ENCODE measurements around the gene DHRSX. TPM values are rescaled to one million over a fixed set of nuclear protein-coding genes. Genes with fewer than 3 reads are reported as not detected.

Gene DHRSX
- total and polyA plus RNA-seq, 12 donors = 6.4 to 68.6 (median 27.7) TPM

DNA sequence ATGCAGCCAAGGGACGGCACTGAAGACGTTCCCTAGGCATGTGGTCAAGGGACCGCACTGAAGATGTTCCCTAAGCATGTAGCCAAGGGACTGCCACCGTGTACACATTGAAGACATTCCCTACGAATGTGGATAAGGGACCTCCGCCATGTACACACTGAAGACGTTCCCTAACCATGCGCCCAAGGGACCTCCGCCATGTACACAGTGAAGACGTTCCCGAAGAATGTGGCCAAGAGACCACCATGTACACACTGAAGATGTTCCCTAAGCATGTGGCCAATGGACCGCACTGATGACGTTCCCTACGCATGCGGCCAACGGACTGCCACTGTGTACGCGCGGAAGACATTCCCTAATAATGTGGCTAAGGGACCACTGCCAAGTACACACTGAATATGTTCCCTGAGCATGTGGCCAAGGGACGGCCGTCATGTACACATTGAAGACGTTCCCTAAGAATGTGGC lies 48.4 kb downstream of the DHRSX start:
- H3K27me3 ChIP-seq = no peaks in the 10 kb centered on the region
- H3K27ac ChIP-seq = no peak overlapping the region
- H3K4me1 ChIP-seq (replicated peaks in 1 of 2) = no peaks in the 10 kb centered on the region
- no peaks in the 10 kb centered on the region for H3K9me3 ChIP-seq (replicated peaks in 1 of 3)
- H3K36me3 ChIP-seq (replicated peaks in 1 of 2) = no peaks in the 10 kb centered on the region
- H3K4me3 ChIP-seq = no peak overlapping the region
- WGBS, 4 donors = 90 to 96% (median 93%) methylated on average over 22 of the region's 22 CpGs
- no peak for TF ChIP-seq POLR2A (IDR thresholded peaks at IDR 0.05)
- TF ChIP-seq, protein P1, sequence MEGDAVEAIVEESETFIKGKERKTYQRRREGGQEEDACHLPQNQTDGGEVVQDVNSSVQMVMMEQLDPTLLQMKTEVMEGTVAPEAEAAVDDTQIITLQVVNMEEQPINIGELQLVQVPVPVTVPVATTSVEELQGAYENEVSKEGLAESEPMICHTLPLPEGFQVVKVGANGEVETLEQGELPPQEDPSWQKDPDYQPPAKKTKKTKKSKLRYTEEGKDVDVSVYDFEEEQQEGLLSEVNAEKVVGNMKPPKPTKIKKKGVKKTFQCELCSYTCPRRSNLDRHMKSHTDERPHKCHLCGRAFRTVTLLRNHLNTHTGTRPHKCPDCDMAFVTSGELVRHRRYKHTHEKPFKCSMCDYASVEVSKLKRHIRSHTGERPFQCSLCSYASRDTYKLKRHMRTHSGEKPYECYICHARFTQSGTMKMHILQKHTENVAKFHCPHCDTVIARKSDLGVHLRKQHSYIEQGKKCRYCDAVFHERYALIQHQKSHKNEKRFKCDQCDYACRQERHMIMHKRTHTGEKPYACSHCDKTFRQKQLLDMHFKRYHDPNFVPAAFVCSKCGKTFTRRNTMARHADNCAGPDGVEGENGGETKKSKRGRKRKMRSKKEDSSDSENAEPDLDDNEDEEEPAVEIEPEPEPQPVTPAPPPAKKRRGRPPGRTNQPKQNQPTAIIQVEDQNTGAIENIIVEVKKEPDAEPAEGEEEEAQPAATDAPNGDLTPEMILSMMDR (IDR thresholded peaks at IDR 0.05) = no peak
- no peak for DNase-seq
- intact Hi-C loops (cut with DNase I) = no loop called here

DNA sequence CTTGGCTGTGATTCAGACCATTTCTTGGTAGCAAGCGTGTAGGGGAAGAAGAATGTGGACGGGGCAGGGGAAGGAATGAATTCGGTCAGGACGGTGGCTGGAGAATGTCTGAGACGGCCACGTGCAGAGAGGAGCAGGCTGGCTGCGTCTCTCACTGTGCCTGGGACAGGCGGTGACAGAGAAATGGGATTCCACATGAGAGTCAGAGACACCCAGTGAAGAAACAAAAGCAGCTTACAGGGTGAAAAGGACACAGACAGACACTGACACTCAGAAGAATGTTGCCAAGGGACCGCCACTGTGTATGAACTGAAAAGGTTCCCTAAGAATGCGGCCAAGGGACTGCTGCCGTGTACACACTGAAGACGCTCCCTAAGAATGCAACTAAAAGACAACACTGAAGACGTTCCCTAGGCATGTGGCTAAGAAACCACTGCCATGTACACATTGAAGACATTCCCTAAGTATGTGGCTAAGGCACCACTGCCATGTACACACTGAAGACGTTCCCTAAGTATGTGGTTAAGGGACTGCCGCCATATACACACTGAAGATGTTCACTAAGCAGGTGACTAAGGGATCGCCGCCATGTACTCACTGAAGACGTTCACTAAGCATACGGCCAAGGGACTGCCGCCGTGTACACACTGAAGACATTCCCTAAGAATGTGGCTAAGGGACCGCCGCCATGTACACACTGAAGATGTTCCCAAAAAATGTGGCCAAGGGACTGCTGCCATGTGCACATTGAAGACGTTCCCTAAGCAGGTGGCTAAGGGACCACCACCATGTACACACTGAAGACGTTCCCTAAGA lies 49.1 kb downstream of the DHRSX start:
- DNase-seq = no peak
- H3K36me3 ChIP-seq (replicated peaks in 1 of 2) = no peaks in the 10 kb centered on the region
- H3K9me3 ChIP-seq (replicated peaks in 1 of 3) = no peaks in the 10 kb centered on the region
- H3K4me1 ChIP-seq (replicated peaks in 1 of 2) = no peaks in the 10 kb centered on the region
- intact Hi-C loops (cut with DNase I) = no loop called here
- TF ChIP-seq POLR2A (IDR thresholded peaks at IDR 0.05) = no peak
- TF ChIP-seq, protein P1 (IDR thresholded peaks at IDR 0.05) = no peak
- no peak overlapping the region for H3K27ac ChIP-seq
- H3K27me3 ChIP-seq = no peaks in the 10 kb centered on the region
- no peak overlapping the region for H3K4me3 ChIP-seq
- WGBS, 4 donors = 74 to 81% (median 78%) methylated on average over 25 of the region's 25 CpGs

DNA sequence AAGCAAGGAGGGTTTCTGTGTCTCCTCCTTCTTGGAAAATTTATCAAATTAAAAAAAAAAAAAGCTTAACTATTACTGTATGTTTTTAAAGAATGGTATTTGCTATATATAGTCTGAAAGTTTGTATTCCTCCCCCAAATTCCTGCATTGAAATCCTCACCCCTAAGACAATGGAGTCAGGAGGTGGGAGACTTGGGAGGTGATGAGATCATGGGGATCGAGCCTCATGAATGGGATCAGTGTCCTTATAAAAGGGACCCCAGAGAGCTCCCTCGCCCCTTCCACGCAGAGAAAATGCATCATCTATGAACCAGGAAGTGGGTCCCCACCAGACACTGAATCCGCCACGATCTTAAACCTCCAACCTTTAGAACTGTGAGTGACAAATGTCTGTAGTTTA lies 50.1 kb downstream of the DHRSX start:
- 81 to 91% (median 87%) methylated on average over 5 of the region's 5 CpGs for WGBS, 4 donors

DNA sequence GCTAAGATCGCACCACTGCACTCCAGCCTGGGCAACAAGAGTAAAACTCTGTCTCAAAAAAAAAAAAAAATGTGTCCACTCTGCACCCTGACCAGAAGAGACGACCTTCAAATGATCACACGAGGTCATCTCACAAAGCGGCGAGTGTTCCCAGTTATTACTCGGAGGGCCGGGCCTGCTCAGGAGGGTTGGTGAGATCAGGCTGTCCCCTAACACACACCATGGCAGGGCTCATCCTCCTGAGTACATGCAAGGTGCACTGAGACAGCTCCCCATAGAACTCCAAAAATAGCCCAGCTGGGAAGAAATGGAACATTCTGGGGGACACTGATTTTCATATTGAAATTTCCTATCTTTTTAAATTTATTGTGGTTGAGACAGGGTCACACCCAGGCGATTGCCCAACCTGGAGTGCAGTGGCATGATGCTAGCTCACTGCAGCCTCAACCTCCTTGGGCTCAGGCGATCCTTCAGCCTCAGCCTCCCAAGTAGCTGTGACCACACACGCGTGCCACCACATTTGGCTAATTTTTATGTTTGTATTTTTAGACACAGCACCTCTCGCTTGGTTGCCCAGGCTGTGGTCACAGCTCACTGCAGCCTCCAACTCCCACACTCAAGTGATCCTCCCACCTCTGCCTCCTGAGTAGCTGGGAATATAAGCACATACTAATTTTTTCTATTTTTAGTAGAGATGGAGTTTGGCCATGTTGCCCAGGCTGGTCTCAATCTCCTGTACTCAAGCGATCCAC lies 51.5 kb downstream of the DHRSX start:
- Histone ChIP-seq H3K36me3 (replicated peaks in 1 of 2) (no peaks in the 10 kb centered on the region), H3K9me3 (replicated peaks in 1 of 3) (no peaks in the 10 kb centered on the region), H3K27ac (no peak overlapping the region), H3K4me3 (no peak overlapping the region), H3K4me1 (replicated peaks in 1 of 2) (no peaks in the 10 kb centered on the region), H3K27me3 (no peaks in the 10 kb centered on the region)
- TF ChIP-seq, protein P1 (IDR thresholded peaks at IDR 0.05) = no peak
- TF ChIP-seq POLR2A (IDR thresholded peaks at IDR 0.05) = no peak
- 78 to 92% (median 86%) methylated on average over 13 of the region's 13 CpGs for WGBS, 4 donors
- intact Hi-C loops (cut with DNase I) = no loop called here
- DNase-seq = no peak

More for the DNA sequence above, 50.1 kb downstream of the DHRSX start:
- Histone ChIP-seq H3K27ac (no peak overlapping the region), H3K4me3 (no peak overlapping the region), H3K36me3 (replicated peaks in 1 of 2) (no peaks in the 10 kb centered on the region), H3K9me3 (replicated peaks in 1 of 3) (no peaks in the 10 kb centered on the region), H3K27me3 (no peaks in the 10 kb centered on the region), H3K4me1 (replicated peaks in 1 of 2) (no peaks in the 10 kb centered on the region)
- TF ChIP-seq, protein P1 (IDR thresholded peaks at IDR 0.05) = no peak
- no peak for TF ChIP-seq POLR2A (IDR thresholded peaks at IDR 0.05)
- intact Hi-C loops (cut with DNase I) = no loop called here
- no peak for DNase-seq

All from adrenal gland (tissue), 12 donors.